HEK293T (cell line): Measurements from ENCODE around the gene ME3.

Source experiments
- BHLHE40 ChIP-seq: fragments of 450-650 bp; IDR thresholded peaks from 2 replicates; pipeline ENCODE4 v1.6.1; 2016; ENCODE audit warnings: mild to moderate bottlenecking, moderate library complexity, borderline replicate concordance
- FOXA1 ChIP-seq: fragments of 450-650 bp; IDR thresholded peaks from 2 replicates; pipeline ENCODE4 v1.6.1; 2016; ENCODE audit warnings: mild to moderate bottlenecking
- FOXK2 ChIP-seq: fragments of 450-650 bp; IDR thresholded peaks from 2 replicates; pipeline ENCODE4 v1.6.1; 2016; ENCODE audit warnings: mild to moderate bottlenecking
- FOXM1 ChIP-seq: fragments of 450-650 bp; IDR thresholded peaks from 2 replicates; pipeline ENCODE4 v1.6.1; 2017; ENCODE audit warnings: mild to moderate bottlenecking, borderline replicate concordance
- HDGF ChIP-seq: fragments of 450-650 bp; IDR thresholded peaks from 2 replicates; pipeline ENCODE4 v1.6.1; 2017; ENCODE audit warnings: antibody characterized with exemption, borderline replicate concordance
- L3MBTL2 ChIP-seq: fragments of 450-650 bp; conservative IDR thresholded peaks from 2 replicates; pipeline ENCODE4 v1.6.1; 2016; ENCODE audit warnings: mild to moderate bottlenecking
- LEF1 ChIP-seq: fragments of 450-650 bp; IDR thresholded peaks from 2 replicates; pipeline ENCODE4 v1.6.1; 2017; ENCODE audit warnings: mild to moderate bottlenecking, borderline replicate concordance
- NFRKB ChIP-seq: fragments of 450-650 bp; IDR thresholded peaks from 2 replicates; pipeline ENCODE4 v1.6.1; 2016; ENCODE audit warnings: mild to moderate bottlenecking, moderate library complexity
- SP1 ChIP-seq: fragments of 450-650 bp; IDR thresholded peaks from 2 replicates; pipeline ENCODE4 v1.6.1; 2017
- SUZ12 ChIP-seq: fragments of 450-650 bp; IDR thresholded peaks from 2 replicates; pipeline ENCODE4 v1.6.1; 2016; ENCODE audit warnings: mild to moderate bottlenecking
- TARDBP ChIP-seq: fragments of 450-650 bp; IDR thresholded peaks from 2 replicates; pipeline ENCODE4 v1.6.1; 2016
- ZNF384 ChIP-seq: fragments of 450-650 bp; IDR thresholded peaks from 2 replicates; pipeline ENCODE4 v1.6.1; 2016
- TF ChIP-seq, protein P1 (sequence below): fragments of 450-650 bp; IDR thresholded peaks from 2 replicates; pipeline ENCODE4 v1.6.1; 2016

DNA sequence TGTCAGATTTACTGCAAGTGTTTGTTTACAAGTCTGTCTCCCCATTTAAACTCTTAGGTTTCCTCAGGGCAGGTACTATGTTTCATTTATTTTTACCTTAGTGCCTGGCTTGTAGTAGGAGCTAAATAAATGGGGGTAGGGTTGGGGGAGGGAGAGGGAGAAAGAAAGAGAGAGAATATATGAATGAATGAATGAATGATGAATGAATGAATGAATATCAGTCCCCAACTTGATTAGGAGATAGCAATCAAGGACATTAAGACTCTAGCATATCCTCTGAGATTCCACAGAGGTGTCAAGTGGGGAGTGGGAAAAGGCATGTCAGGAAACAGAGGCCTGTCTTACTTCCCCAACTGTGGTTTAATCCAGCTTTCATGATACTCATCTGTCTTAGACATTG lies 83.2 kb downstream of the ME3 start:
- TF ChIP-seq ZNF384: no peak
- TF ChIP-seq, protein P1, sequence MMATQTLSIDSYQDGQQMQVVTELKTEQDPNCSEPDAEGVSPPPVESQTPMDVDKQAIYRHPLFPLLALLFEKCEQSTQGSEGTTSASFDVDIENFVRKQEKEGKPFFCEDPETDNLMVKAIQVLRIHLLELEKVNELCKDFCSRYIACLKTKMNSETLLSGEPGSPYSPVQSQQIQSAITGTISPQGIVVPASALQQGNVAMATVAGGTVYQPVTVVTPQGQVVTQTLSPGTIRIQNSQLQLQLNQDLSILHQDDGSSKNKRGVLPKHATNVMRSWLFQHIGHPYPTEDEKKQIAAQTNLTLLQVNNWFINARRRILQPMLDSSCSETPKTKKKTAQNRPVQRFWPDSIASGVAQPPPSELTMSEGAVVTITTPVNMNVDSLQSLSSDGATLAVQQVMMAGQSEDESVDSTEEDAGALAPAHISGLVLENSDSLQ: no peak
- TF ChIP-seq BHLHE40: no peak
- no peak for TF ChIP-seq SUZ12
- no peak for TF ChIP-seq FOXK2
- no peak for TF ChIP-seq FOXA1
- no peak for TF ChIP-seq TARDBP
- no peak for TF ChIP-seq FOXM1
- no peak for TF ChIP-seq SP1
- no peak for TF ChIP-seq LEF1
- no peak for TF ChIP-seq NFRKB
- TF ChIP-seq HDGF: no peak
- TF ChIP-seq L3MBTL2: no peak
